ENCODE data around the gene CCDC112.

Gene CCDC112

GRCh38 chr5:115319007-115319406, 22.6 kb upstream of the CCDC112 start:
- DNase-seq (ENCODE audit: low read depth, low spot score), result no peak

- DNase-seq (ENCODE audit: low read depth, low spot score), result no peak
These were observed 21.3 kb upstream of the CCDC112 start for GRCh38 chr5:115317736-115318135.

GRCh38 chr5:115317320-115317719, 20.9 kb upstream of the CCDC112 start:
- DNase-seq (ENCODE audit: low read depth, low spot score), result no peak

- no peak for DNase-seq (ENCODE audit: low read depth, low spot score)
These were observed 17.2 kb upstream of the CCDC112 start for GRCh38 chr5:115313632-115314031.

GRCh38 chr5:115313052-115313451, 16.6 kb upstream of the CCDC112 start:
- no peak for DNase-seq (ENCODE audit: low read depth, low spot score)

- no peak for DNase-seq (ENCODE audit: low read depth, low spot score)
These were observed 13.4 kb upstream of the CCDC112 start for GRCh38 chr5:115309751-115310370.

GRCh38 chr5:115308815-115309214, 12.4 kb upstream of the CCDC112 start:
- no peak for DNase-seq (ENCODE audit: low read depth, low spot score)

- no peak for DNase-seq (ENCODE audit: low read depth, low spot score)
These were observed 9.6 kb upstream of the CCDC112 start for GRCh38 chr5:115306011-115306536.

- no peak for DNase-seq (ENCODE audit: low read depth, low spot score)
These were observed 8.0 kb upstream of the CCDC112 start for GRCh38 chr5:115304496-115304895.

- no peak for DNase-seq (ENCODE audit: low read depth, low spot score)
These were observed 2.4 kb upstream of the CCDC112 start for GRCh38 chr5:115298811-115299210.

- no peak for DNase-seq (ENCODE audit: low read depth, low spot score)
These were observed 577 bp upstream of the CCDC112 start for GRCh38 chr5:115297031-115297430.

- no peak for DNase-seq (ENCODE audit: low read depth, low spot score)
These were observed 704 bp downstream of the CCDC112 start for GRCh38 chr5:115295777-115296123.

- DNase-seq (ENCODE audit: low read depth, low spot score), result no peak
These were observed 5.1 kb downstream of the CCDC112 start for GRCh38 chr5:115291397-115291796.

- DNase-seq (ENCODE audit: low read depth, low spot score), result no peak
These were observed 7.3 kb downstream of the CCDC112 start for GRCh38 chr5:115289104-115289503.

GRCh38 chr5:115284021-115284420, 12.4 kb downstream of the CCDC112 start:
- no peak for DNase-seq (ENCODE audit: low read depth, low spot score)

- no peak for DNase-seq (ENCODE audit: low read depth, low spot score)
These were observed 14.3 kb downstream of the CCDC112 start for GRCh38 chr5:115282131-115282530.

- DNase-seq (ENCODE audit: low read depth, low spot score), result no peak
These were observed 21.9 kb downstream of the CCDC112 start for GRCh38 chr5:115274584-115274983.

- no peak for DNase-seq (ENCODE audit: low read depth, low spot score)
These were observed 24.0 kb downstream of the CCDC112 start for GRCh38 chr5:115272297-115272958.

GRCh38 chr5:115271295-115272050, 25.0 kb downstream of the CCDC112 start:
- DNase-seq (ENCODE audit: low read depth, low spot score), result no peak

GRCh38 chr5:115267617-115268016, 28.8 kb downstream of the CCDC112 start:
- DNase-seq (ENCODE audit: low read depth, low spot score), result no peak

- DNase-seq (ENCODE audit: low read depth, low spot score), result no peak
These were observed 31.2 kb downstream of the CCDC112 start for GRCh38 chr5:115265220-115265619.

GRCh38 chr5:115264786-115265185, 31.7 kb downstream of the CCDC112 start:
- DNase-seq (ENCODE audit: low read depth, low spot score), result no peak

GRCh38 chr5:115263078-115263380, 33.4 kb downstream of the CCDC112 start:
- no peak for DNase-seq (ENCODE audit: low read depth, low spot score)

Measured in iPS DF 19.7 (cell line).